Measurements from ENCODE around the gene CUL1. TPM values are rescaled to one million over a fixed set of nuclear protein-coding genes. Genes with fewer than 3 reads are reported as not detected.

The CUL1 gene
- total RNA-seq, 1 experiment from 2014 or later, result 43.6 TPM

GRCh38 chr7:148800677-148801076 is 102.0 kb downstream of the CUL1 start:
- CTCF ChIA-PET, result no interaction called here
- BruUV-seq (replicated peaks), result no TSS peak

GRCh38 chr7:148802101-148802493 is 103.4 kb downstream of the CUL1 start:
- peaks cover 26% of the 10 kb centered on the region for H3K36me3 ChIP-seq (ENCODE audit: low read depth, low read length)
- DNase-seq (no peak), ATAC-seq (no peak; the same call in 1 of the 2 replicates)
- H3K79me2 ChIP-seq (ENCODE audit: low read length), result no peaks in the 10 kb centered on the region
- no peaks in the 10 kb centered on the region for H3K9me3 ChIP-seq (ENCODE audit: low read length)
- BruUV-seq (replicated peaks), result no TSS peak
- no peak overlapping the region for H3K27ac ChIP-seq (ENCODE audit: low read length)
- no peak overlapping the region for H3K9ac ChIP-seq (ENCODE audit: low read length)
- H3K4me1 ChIP-seq (ENCODE audit: insufficient read depth, low read length), result no peaks in the 10 kb centered on the region
- no peaks in the 10 kb centered on the region for H3K27me3 ChIP-seq (ENCODE audit: low read length)
- H2AFZ ChIP-seq (ENCODE audit: low read length), result no peak overlapping the region
- CTCF ChIA-PET, result no interaction called here
- no peak overlapping the region for H3K4me2 ChIP-seq (ENCODE audit: low read length)
- POLR2A ChIA-PET (ENCODE audit: unreplicated experiment), result interaction anchor here (0.6 kb wide), 1 partner anchor 9 kb away, joined by 3 read pairs; no protein-coding TSS in a partner anchor
- no peaks in the 10 kb centered on the region for H3K9me2 ChIP-seq (replicated peaks; ENCODE audit: low read length)
- no peaks in the 10 kb centered on the region for H4K20me1 ChIP-seq (ENCODE audit: low read length)
- TF ChIP-seq, protein P1, sequence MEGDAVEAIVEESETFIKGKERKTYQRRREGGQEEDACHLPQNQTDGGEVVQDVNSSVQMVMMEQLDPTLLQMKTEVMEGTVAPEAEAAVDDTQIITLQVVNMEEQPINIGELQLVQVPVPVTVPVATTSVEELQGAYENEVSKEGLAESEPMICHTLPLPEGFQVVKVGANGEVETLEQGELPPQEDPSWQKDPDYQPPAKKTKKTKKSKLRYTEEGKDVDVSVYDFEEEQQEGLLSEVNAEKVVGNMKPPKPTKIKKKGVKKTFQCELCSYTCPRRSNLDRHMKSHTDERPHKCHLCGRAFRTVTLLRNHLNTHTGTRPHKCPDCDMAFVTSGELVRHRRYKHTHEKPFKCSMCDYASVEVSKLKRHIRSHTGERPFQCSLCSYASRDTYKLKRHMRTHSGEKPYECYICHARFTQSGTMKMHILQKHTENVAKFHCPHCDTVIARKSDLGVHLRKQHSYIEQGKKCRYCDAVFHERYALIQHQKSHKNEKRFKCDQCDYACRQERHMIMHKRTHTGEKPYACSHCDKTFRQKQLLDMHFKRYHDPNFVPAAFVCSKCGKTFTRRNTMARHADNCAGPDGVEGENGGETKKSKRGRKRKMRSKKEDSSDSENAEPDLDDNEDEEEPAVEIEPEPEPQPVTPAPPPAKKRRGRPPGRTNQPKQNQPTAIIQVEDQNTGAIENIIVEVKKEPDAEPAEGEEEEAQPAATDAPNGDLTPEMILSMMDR (conservative IDR thresholded peaks at IDR 0.05; ENCODE audit: low read depth, low read length), result no peak
- no peak for TF ChIP-seq EZH2phosphoT487 (IDR thresholded peaks at IDR 0.05; ENCODE audit: borderline replicate concordance, low read length)
- TF ChIP-seq EZH2 (IDR thresholded peaks at IDR 0.05; ENCODE audit: low read length, unreplicated experiment), result no peak
- no peak overlapping the region for H3K4me3 ChIP-seq (ENCODE audit: low read length)
- no peaks in the 10 kb centered on the region for H3F3A ChIP-seq (ENCODE audit: low read length, unreplicated experiment)
- intact Hi-C loops (cut with micrococcal nuclease), result no loop called here

More at GRCh38 chr7:148800677-148801076, 102.0 kb downstream of the CUL1 start:
- no peak for TF ChIP-seq EZH2 (IDR thresholded peaks at IDR 0.05; ENCODE audit: low read length, unreplicated experiment)
- TF ChIP-seq, protein P1 (conservative IDR thresholded peaks at IDR 0.05; ENCODE audit: low read depth, low read length), result no peak
- TF ChIP-seq EZH2phosphoT487 (IDR thresholded peaks at IDR 0.05; ENCODE audit: borderline replicate concordance, low read length), result no peak
- no peaks in the 10 kb centered on the region for H4K20me1 ChIP-seq (ENCODE audit: low read length)
- ATAC-seq, result no peak
- no peak overlapping the region for H3K4me3 ChIP-seq (ENCODE audit: low read length)
- no peak overlapping the region for H3K9ac ChIP-seq (ENCODE audit: low read length)
- H3K9me3 ChIP-seq (ENCODE audit: low read length), result no peaks in the 10 kb centered on the region
- DNase-seq, result no peak
- H3K79me2 ChIP-seq (ENCODE audit: low read length), result no peaks in the 10 kb centered on the region
- no peak overlapping the region for H3K4me2 ChIP-seq (ENCODE audit: low read length)
- no peaks in the 10 kb centered on the region for H3F3A ChIP-seq (ENCODE audit: low read length, unreplicated experiment)
- H3K27ac ChIP-seq (ENCODE audit: low read length), result no peak overlapping the region
- H2AFZ ChIP-seq (ENCODE audit: low read length), result no peak overlapping the region
- POLR2A ChIA-PET (ENCODE audit: unreplicated experiment), result no interaction called here
- H3K36me3 ChIP-seq (ENCODE audit: low read depth, low read length), result peaks cover 24% of the 10 kb centered on the region
- H3K27me3 ChIP-seq (ENCODE audit: low read length), result no peaks in the 10 kb centered on the region
- H3K9me2 ChIP-seq (replicated peaks; ENCODE audit: low read length), result no peaks in the 10 kb centered on the region
- intact Hi-C loops (cut with micrococcal nuclease), result no loop called here
- no peaks in the 10 kb centered on the region for H3K4me1 ChIP-seq (ENCODE audit: insufficient read depth, low read length)

DNA sequence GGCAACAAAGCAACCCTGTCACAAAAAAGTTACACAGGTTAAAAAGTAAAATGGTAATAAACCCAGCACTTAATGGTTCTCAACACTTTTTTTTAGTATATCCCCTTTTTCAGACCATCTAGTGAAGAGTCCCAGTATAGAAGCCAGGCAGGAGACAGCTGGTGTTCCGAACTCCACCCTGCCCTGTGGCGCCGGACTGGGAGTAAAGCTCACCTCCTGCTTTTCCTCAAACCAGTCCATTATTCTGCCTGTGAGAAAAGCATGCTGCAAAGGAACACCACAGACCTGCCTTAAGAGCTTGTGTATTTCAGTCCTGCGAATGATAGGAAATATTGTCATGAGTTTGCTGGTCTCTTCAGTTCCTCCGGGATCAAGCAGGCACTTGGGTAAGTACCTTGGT is 104.4 kb downstream of the CUL1 start:
- ChIA-PET POLR2A (ENCODE audit: unreplicated experiment) (no interaction called here), CTCF (no interaction called here)
- Histone ChIP-seq H3K27me3 (ENCODE audit: low read length) (no peaks in the 10 kb centered on the region), H3K79me2 (ENCODE audit: low read length) (no peaks in the 10 kb centered on the region), H3F3A (ENCODE audit: low read length, unreplicated experiment) (no peaks in the 10 kb centered on the region), H3K36me3 (ENCODE audit: low read depth, low read length) (peaks cover 31% of the 10 kb centered on the region), H3K9ac (ENCODE audit: low read length) (no peak overlapping the region), H3K9me2 (replicated peaks; ENCODE audit: low read length) (no peaks in the 10 kb centered on the region), H3K4me2 (ENCODE audit: low read length) (no peak overlapping the region), H3K27ac (ENCODE audit: low read length) (no peak overlapping the region), H3K4me1 (ENCODE audit: insufficient read depth, low read length) (no peaks in the 10 kb centered on the region), H3K4me3 (ENCODE audit: low read length) (no peak overlapping the region), H2AFZ (ENCODE audit: low read length) (no peak overlapping the region), H4K20me1 (ENCODE audit: low read length) (no peaks in the 10 kb centered on the region), H3K9me3 (ENCODE audit: low read length) (no peaks in the 10 kb centered on the region)
- intact Hi-C loops (cut with micrococcal nuclease), result no loop called here
- no peak for TF ChIP-seq EZH2 (IDR thresholded peaks at IDR 0.05; ENCODE audit: low read length, unreplicated experiment)
- TF ChIP-seq EZH2phosphoT487 (IDR thresholded peaks at IDR 0.05; ENCODE audit: borderline replicate concordance, low read length), result no peak
- TF ChIP-seq, protein P1 (conservative IDR thresholded peaks at IDR 0.05; ENCODE audit: low read depth, low read length), result no peak
- ATAC-seq, result no peak
- BruUV-seq (replicated peaks), result no TSS peak
- no peak for DNase-seq

Data from PC-3 (cell line).